ENCODE data around the gene C15orf39.
"Not testable (repeated sequence)": the region's sequence is repeated elsewhere in the genome, so short reads cannot be mapped to it uniquely, and the experiment has no call there.

Gene C15orf39

DNA sequence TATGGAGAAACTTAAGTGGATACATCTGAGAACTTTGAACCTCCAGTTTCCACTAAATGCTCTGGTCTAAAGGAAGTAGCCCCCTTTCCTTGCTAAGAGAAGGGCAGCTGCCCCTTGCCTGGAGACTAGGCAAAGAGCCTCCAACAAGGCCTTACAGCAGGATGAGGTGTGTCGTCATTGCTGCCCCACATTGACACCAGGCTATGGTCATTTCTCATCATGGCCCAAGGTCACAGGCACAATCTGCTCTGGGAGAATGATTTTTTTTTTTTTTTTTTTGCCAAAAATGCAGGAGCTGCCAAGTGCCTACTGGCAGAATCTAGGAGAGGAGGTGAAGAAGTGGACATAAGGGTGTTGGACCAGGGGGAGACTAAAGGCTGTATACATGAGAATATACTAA lies 44.1 kb downstream of the C15orf39 start:
- H3K4me3 ChIP-seq (ENCODE audit: low read depth, low read length); DNase-seq (ENCODE audit: low read depth): not testable (repeated sequence)

- not testable (repeated sequence) for DNase-seq (ENCODE audit: low read depth)
These were observed 47.3 kb downstream of the C15orf39 start for GRCh38 chr15:75248991-75249390.

DNA sequence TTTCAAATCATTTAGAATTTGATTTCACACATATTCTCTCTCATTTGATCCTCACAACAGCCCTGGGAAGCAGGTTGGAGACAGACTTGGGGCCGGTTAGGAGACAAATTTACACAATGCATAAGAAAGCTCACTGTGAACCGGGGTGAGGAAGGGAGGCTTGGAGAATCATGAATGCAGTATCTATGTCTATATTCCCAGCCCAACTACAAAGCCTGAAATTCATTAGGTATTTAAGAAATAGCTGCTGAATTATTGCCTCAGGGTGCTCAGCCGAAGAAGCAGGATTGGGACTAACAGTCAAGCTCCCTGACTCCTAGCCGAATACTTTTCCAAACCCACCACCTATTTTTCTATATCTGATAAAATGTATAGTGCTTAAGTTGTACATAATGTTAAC lies 48.0 kb downstream of the C15orf39 start:
- DNase-seq (ENCODE audit: low read depth) = no peak
- no peak overlapping the region for H3K4me3 ChIP-seq (ENCODE audit: low read depth, low read length)

More at GRCh38 chr15:75248991-75249390, 47.3 kb downstream of the C15orf39 start:
- not testable (repeated sequence) for H3K4me3 ChIP-seq (ENCODE audit: low read depth, low read length)

DNA sequence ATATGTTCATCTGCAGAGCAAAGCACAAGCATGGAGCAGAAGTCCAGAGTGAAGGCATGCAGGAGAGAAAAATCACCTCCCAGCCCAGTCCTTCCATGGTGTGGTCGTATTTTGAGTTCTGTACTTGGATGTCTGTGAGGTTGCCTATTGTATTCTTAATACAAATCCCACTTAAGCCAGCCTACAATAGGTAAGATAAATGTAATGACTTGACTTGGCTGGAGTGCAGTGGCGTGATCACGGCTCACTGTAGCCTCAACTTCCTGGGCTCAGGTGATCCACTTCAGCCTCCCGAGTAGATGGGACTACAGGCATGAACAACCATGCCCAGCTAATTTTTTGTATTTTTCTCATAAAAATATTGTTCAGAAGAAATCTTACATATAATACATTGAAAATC lies 49.7 kb downstream of the C15orf39 start:
- DNase-seq (ENCODE audit: low read depth); H3K4me3 ChIP-seq (ENCODE audit: low read depth, low read length): not testable (repeated sequence)

GRCh38 chr15:75252285-75252684 lies 50.6 kb downstream of the C15orf39 start:
- not testable (repeated sequence) for DNase-seq (ENCODE audit: low read depth)

GRCh38 chr15:75258034-75258433 lies 56.4 kb downstream of the C15orf39 start, which contains the start of gene GOLGA6C:
GOLGA6C (plus strand) TSS chr15:75258334; CDS start chr15:75258599, 265 bp downstream.
- H3K4me3 ChIP-seq (ENCODE audit: low read depth, low read length); DNase-seq (ENCODE audit: low read depth): not testable (repeated sequence)

More at GRCh38 chr15:75252285-75252684, 50.6 kb downstream of the C15orf39 start:
- H3K4me3 ChIP-seq (ENCODE audit: low read depth, low read length) = not testable (repeated sequence)

GRCh38 chr15:75258620-75259343 lies 57.1 kb downstream of the C15orf39 start:
- not testable (repeated sequence) for H3K4me3 ChIP-seq (ENCODE audit: low read depth, low read length); DNase-seq (ENCODE audit: low read depth)

- DNase-seq (ENCODE audit: low read depth); H3K4me3 ChIP-seq (ENCODE audit: low read depth, low read length): not testable (repeated sequence)
These were observed 58.2 kb downstream of the C15orf39 start for GRCh38 chr15:75259873-75260272.
